Measurements from ENCODE around the gene ASB13.

- TF ChIP-seq, protein P1, sequence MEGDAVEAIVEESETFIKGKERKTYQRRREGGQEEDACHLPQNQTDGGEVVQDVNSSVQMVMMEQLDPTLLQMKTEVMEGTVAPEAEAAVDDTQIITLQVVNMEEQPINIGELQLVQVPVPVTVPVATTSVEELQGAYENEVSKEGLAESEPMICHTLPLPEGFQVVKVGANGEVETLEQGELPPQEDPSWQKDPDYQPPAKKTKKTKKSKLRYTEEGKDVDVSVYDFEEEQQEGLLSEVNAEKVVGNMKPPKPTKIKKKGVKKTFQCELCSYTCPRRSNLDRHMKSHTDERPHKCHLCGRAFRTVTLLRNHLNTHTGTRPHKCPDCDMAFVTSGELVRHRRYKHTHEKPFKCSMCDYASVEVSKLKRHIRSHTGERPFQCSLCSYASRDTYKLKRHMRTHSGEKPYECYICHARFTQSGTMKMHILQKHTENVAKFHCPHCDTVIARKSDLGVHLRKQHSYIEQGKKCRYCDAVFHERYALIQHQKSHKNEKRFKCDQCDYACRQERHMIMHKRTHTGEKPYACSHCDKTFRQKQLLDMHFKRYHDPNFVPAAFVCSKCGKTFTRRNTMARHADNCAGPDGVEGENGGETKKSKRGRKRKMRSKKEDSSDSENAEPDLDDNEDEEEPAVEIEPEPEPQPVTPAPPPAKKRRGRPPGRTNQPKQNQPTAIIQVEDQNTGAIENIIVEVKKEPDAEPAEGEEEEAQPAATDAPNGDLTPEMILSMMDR (IDR thresholded peaks at IDR 0.05 in 2 of 3, conservative IDR thresholded peaks at IDR 0.05 in 1 of 3; ENCODE audit: control insufficient read depth in 2 of 3, extremely low read depth in 1 of 3, insufficient read depth in 1 of 3, low read depth in 3 of 3, low read length in 3 of 3): no peak
- TF ChIP-seq, protein P2, sequence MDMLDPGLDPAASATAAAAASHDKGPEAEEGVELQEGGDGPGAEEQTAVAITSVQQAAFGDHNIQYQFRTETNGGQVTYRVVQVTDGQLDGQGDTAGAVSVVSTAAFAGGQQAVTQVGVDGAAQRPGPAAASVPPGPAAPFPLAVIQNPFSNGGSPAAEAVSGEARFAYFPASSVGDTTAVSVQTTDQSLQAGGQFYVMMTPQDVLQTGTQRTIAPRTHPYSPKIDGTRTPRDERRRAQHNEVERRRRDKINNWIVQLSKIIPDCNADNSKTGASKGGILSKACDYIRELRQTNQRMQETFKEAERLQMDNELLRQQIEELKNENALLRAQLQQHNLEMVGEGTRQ (IDR thresholded peaks at IDR 0.05; ENCODE audit: borderline replicate concordance, low read depth, low read length): no peak
- TF ChIP-seq, protein P3, sequence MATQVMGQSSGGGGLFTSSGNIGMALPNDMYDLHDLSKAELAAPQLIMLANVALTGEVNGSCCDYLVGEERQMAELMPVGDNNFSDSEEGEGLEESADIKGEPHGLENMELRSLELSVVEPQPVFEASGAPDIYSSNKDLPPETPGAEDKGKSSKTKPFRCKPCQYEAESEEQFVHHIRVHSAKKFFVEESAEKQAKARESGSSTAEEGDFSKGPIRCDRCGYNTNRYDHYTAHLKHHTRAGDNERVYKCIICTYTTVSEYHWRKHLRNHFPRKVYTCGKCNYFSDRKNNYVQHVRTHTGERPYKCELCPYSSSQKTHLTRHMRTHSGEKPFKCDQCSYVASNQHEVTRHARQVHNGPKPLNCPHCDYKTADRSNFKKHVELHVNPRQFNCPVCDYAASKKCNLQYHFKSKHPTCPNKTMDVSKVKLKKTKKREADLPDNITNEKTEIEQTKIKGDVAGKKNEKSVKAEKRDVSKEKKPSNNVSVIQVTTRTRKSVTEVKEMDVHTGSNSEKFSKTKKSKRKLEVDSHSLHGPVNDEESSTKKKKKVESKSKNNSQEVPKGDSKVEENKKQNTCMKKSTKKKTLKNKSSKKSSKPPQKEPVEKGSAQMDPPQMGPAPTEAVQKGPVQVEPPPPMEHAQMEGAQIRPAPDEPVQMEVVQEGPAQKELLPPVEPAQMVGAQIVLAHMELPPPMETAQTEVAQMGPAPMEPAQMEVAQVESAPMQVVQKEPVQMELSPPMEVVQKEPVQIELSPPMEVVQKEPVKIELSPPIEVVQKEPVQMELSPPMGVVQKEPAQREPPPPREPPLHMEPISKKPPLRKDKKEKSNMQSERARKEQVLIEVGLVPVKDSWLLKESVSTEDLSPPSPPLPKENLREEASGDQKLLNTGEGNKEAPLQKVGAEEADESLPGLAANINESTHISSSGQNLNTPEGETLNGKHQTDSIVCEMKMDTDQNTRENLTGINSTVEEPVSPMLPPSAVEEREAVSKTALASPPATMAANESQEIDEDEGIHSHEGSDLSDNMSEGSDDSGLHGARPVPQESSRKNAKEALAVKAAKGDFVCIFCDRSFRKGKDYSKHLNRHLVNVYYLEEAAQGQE (IDR thresholded peaks at IDR 0.05; ENCODE audit: low read depth, low read length): no peak
- no peak for TF ChIP-seq TAF1 (IDR thresholded peaks at IDR 0.05; ENCODE audit: borderline replicate concordance, low read depth, low read length)
- no peak for TF ChIP-seq EZH2 (IDR thresholded peaks at IDR 0.05; ENCODE audit: borderline replicate concordance, control insufficient read depth, low read depth, low read length)
- TF ChIP-seq CHD4 (IDR thresholded peaks at IDR 0.05): no peak
- no peak for TF ChIP-seq BRCA1 (IDR thresholded peaks at IDR 0.05; ENCODE audit: low read depth, low read length)
- no peak for TF ChIP-seq POLR2AphosphoS2 (IDR thresholded peaks at IDR 0.05; ENCODE audit: low read depth, low read length)
- TF ChIP-seq NFIC (IDR thresholded peaks at IDR 0.05; ENCODE audit: low read depth, low read length): no peak
- no peak for TF ChIP-seq IRF4 (IDR thresholded peaks at IDR 0.05; ENCODE audit: low read depth, low read length)
- TF ChIP-seq CREB1 (IDR thresholded peaks at IDR 0.05; ENCODE audit: low read depth): no peak
- TF ChIP-seq GABPA (IDR thresholded peaks at IDR 0.05; ENCODE audit: low read depth): no peak
- no peak for TF ChIP-seq POLR2AphosphoS5 (IDR thresholded peaks at IDR 0.05; ENCODE audit: low read length)
- no peak for TF ChIP-seq MYC (IDR thresholded peaks at IDR 0.05; ENCODE audit: insufficient read depth, insufficient read length, insufficient replicate concordance, low read length, severe bottlenecking)
These were observed 2.0 kb upstream of the ASB13 start for GRCh38 chr10:5668429-5668828.
